NT2/D1 (cell line): Measurements from ENCODE around the gene RNASE7.

Experiments used
- DNase-seq: peaks from one replicate; pipeline ENCODE4 v3.0.0-alpha.2; 2011; ENCODE audit warnings: low read depth, low spot score
- H3K27me3 ChIP-seq: 2 replicates; pipeline ENCODE4 v1.6.0; 2011; ENCODE audit warnings: mild to moderate bottlenecking; ENCODE audit not compliant: insufficient read length, insufficient read depth
- H3K36me3 ChIP-seq: 2 replicates; pipeline ENCODE4 v1.6.1; 2011; ENCODE audit warnings: mild to moderate bottlenecking, low read length, mixed read lengths; ENCODE audit not compliant: insufficient read depth, insufficient read length
- H3K4me1 ChIP-seq: 2 replicates; pipeline ENCODE4 v1.5.1; 2011; ENCODE audit not compliant: insufficient read depth, insufficient read length
- H3K4me3 ChIP-seq: 2 replicates; pipeline ENCODE4 v1.5.1; 2011; ENCODE audit warnings: low read depth; ENCODE audit not compliant: insufficient read length
- H3K9ac ChIP-seq: 2 replicates; pipeline ENCODE4 v1.6.0; 2011; ENCODE audit warnings: low read depth; ENCODE audit not compliant: insufficient read length
- H3K9me3 ChIP-seq: 2 replicates; pipeline ENCODE4 v1.5.1; 2011; ENCODE audit warnings: mild to moderate bottlenecking, low read length; ENCODE audit not compliant: insufficient read depth
- SUZ12 ChIP-seq: IDR thresholded peaks from 2 replicates; pipeline ENCODE4 v1.6.1; 2011; ENCODE audit not compliant: insufficient read length, insufficient read depth; ENCODE audit errors: extremely low read depth
- YY1 ChIP-seq: IDR thresholded peaks from 2 replicates; pipeline ENCODE4 v1.6.1; 2011; ENCODE audit not compliant: insufficient read length, insufficient read depth
- ZNF274 ChIP-seq: IDR thresholded peaks from 2 replicates; pipeline ENCODE4 v1.6.1; 2011; ENCODE audit warnings: mild to moderate bottlenecking, low read depth, low read length

RNASE7 gene

GRCh38 chr14:21078287-21078686 is 36.1 kb downstream of the RNASE7 start:
- Histone ChIP-seq H3K27me3 (no peaks in the 10 kb centered on the region), H3K4me3 (no peak overlapping the region), H3K9me3 (no peaks in the 10 kb centered on the region), H3K4me1 (no peaks in the 10 kb centered on the region), H3K36me3 (peaks cover 99% of the 10 kb centered on the region), H3K9ac (no peak overlapping the region)
- DNase-seq: no peak
- no peak for TF ChIP-seq SUZ12
- TF ChIP-seq ZNF274: no peak
- TF ChIP-seq YY1: no peak

GRCh38 chr14:21078726-21079125 is 36.6 kb downstream of the RNASE7 start:
- H3K4me3 ChIP-seq: no peak overlapping the region
- H3K36me3 ChIP-seq: peaks cover 99% of the 10 kb centered on the region
- no peaks in the 10 kb centered on the region for H3K4me1 ChIP-seq
- DNase-seq: no peak
- H3K27me3 ChIP-seq: no peaks in the 10 kb centered on the region
- no peaks in the 10 kb centered on the region for H3K9me3 ChIP-seq
- no peak overlapping the region for H3K9ac ChIP-seq
- no peak for TF ChIP-seq ZNF274
- TF ChIP-seq SUZ12: no peak

- Histone ChIP-seq H3K36me3 (peaks cover 96% of the 10 kb centered on the region), H3K4me1 (no peaks in the 10 kb centered on the region), H3K9me3 (no peaks in the 10 kb centered on the region), H3K4me3 (no peak overlapping the region), H3K9ac (no peak overlapping the region), H3K27me3 (no peaks in the 10 kb centered on the region)
- no peak for DNase-seq
- no peak for TF ChIP-seq YY1
- TF ChIP-seq SUZ12: no peak
- TF ChIP-seq ZNF274: no peak
Measured at GRCh38 chr14:21081521-21082142, 39.5 kb downstream of the RNASE7 start.

GRCh38 chr14:21083565-21084325 is 41.6 kb downstream of the RNASE7 start:
- Histone ChIP-seq H3K27me3 (no peaks in the 10 kb centered on the region), H3K4me1 (no peaks in the 10 kb centered on the region), H3K36me3 (peaks cover 94% of the 10 kb centered on the region), H3K9ac (no peak overlapping the region), H3K4me3 (no peak overlapping the region), H3K9me3 (no peaks in the 10 kb centered on the region)
- no peak for TF ChIP-seq YY1
- TF ChIP-seq ZNF274: no peak
- TF ChIP-seq SUZ12: no peak
- DNase-seq: no peak

- Histone ChIP-seq H3K9ac (no peak overlapping the region), H3K27me3 (no peaks in the 10 kb centered on the region), H3K9me3 (no peaks in the 10 kb centered on the region), H3K36me3 (peaks cover 94% of the 10 kb centered on the region), H3K4me3 (no peak overlapping the region), H3K4me1 (no peaks in the 10 kb centered on the region)
- DNase-seq: no peak
- TF ChIP-seq YY1 (no peak), ZNF274 (no peak)
Measured at GRCh38 chr14:21084396-21084795, 42.2 kb downstream of the RNASE7 start.

GRCh38 chr14:21084998-21085853 is 43.1 kb downstream of the RNASE7 start:
- TF ChIP-seq SUZ12 (no peak), YY1 (no peak), ZNF274 (no peak)
- H3K9me3 ChIP-seq: no peaks in the 10 kb centered on the region
- peaks cover 94% of the 10 kb centered on the region for H3K36me3 ChIP-seq
- H3K4me1 ChIP-seq: no peaks in the 10 kb centered on the region
- H3K27me3 ChIP-seq: no peaks in the 10 kb centered on the region
- no peak overlapping the region for H3K9ac ChIP-seq
- H3K4me3 ChIP-seq: no peak overlapping the region
- no peak for DNase-seq

- Histone ChIP-seq H3K36me3 (peaks cover 94% of the 10 kb centered on the region), H3K27me3 (no peaks in the 10 kb centered on the region), H3K9me3 (no peaks in the 10 kb centered on the region), H3K9ac (no peak overlapping the region), H3K4me3 (no peak overlapping the region), H3K4me1 (no peaks in the 10 kb centered on the region)
- no peak for TF ChIP-seq YY1
- no peak for TF ChIP-seq SUZ12
- TF ChIP-seq ZNF274: no peak
- no peak for DNase-seq
Measured at GRCh38 chr14:21086908-21087293, 44.7 kb downstream of the RNASE7 start.
